Measurements from ENCODE around the gene ZNF324. TPM values are rescaled to one million over a fixed set of nuclear protein-coding genes. Genes with fewer than 3 reads are reported as not detected.

ZNF324 gene
- total and polyA plus RNA-seq, 9 of the 15 experiments (the other 6 are each of a cell fraction or from before 2014, with no cell fraction given): 0.92 to 16.4 (median 5.3) TPM

DNA sequence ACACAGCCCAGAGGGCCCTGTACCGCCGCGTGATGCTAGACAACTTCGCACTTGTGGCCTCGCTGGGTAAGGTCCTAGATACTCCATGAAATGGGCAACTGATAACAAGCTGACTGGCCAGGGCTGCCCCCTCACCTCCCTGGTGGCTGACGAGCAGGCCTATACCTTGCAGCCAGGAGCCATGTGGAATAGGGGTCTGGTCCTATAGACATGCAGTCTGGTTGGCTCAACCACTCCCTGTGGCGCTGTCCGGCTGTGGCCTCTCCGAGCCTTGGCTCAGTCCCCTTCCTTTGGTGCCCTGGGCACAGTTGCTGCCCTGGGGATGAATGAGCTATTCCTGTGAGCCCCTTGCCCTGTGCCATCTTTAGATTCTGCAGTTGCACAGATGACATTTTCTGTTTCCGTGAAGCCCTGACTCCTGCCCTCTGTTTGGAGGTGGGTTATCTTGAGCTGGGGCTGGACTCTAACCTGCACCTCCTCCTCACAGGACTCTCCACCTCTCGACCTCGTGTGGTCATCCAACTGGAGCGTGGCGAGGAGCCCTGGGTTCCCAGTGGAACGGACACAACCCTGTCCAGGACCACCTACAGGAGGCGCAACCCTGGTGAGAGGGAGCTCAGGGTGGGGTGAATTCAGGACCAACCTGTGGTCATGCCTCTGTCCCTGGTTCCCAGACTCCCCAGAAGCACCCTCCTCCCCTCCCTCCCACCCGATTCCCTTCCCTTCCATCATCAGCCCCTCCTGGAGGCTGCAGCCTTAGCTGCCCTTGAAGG is 2.5 kb downstream of the ZNF324 start:
- H3K4me1 ChIP-seq (replicated peaks in 1 of 2; ENCODE audit: control insufficient read depth in 2 of 2, insufficient read depth in 2 of 2, low read length in 2 of 2): peaks cover 16 to 31% of the 10 kb centered on the region in 2 experiments; a peak in 4 of 5 replicates
- ChIA-PET CTCF (ENCODE audit: low intra/inter-chr PET ratio) (no interaction called here), POLR2A (interaction anchor here (0.6 to 1.6 kb wide), 3 partner anchors 18 to 170 kb away, joined by 3 to 6 read pairs (median 4); partner anchors contain the start of gene ZNF324B)
- H3K4me2 ChIP-seq (ENCODE audit: insufficient read depth, low read length): no peak overlapping the region
- no peaks in the 10 kb centered on the region for H3K27me3 ChIP-seq (ENCODE audit: control insufficient read depth in 2 of 2, insufficient read depth in 2 of 2, low read length in 2 of 2)
- H3K9ac ChIP-seq (ENCODE audit: insufficient read depth in 1 of 2, low read depth in 2 of 2, low read length in 2 of 2): peak overlapping the region in 1 of 2 experiments; percentile 63; a peak in 1 of 4 replicates
- 94% methylated on average over 15 of the region's 17 CpGs for WGBS (ENCODE audit: insufficient coverage, low coverage, missing lambda C conversion rate)
- H3K9me1 ChIP-seq (ENCODE audit: control insufficient read depth, insufficient read depth, low read length): peaks cover 14% of the 10 kb centered on the region
- H2AFZ ChIP-seq (ENCODE audit: low read depth, low read length): no peak overlapping the region
- no peaks in the 10 kb centered on the region for H3K9me3 ChIP-seq (replicated peaks; ENCODE audit: control insufficient read depth, insufficient read depth, low read depth, low read length)
- 0 out of 2 replicates have a peak, but pooled peaks cover 3% of the 10 kb centered on the region for H4K20me1 ChIP-seq (replicated peaks; ENCODE audit: control insufficient read depth, insufficient read depth, low read length)
- no peak overlapping the region for H3K4me3 ChIP-seq
- intact Hi-C loops (cut with micrococcal nuclease): loop anchor here (5.0 kb wide), 1 partner anchor 62 kb away; the partner anchor contains the start of gene ZNF584
- peaks cover 42% of the 10 kb centered on the region; the same call in 2 of the 3 replicates for H3K36me3 ChIP-seq (ENCODE audit: control insufficient read depth, insufficient read depth, low read length)
- H3K79me2 ChIP-seq (ENCODE audit: control insufficient read depth, insufficient read depth, low read length): peaks cover 26% of the 10 kb centered on the region
- no peak overlapping the region; the same call in 2 of the 3 replicates for H3K27ac ChIP-seq (ENCODE audit: extremely low read depth, low read depth, low read length)
- FAIRE-seq: no peak
- ATAC-seq: no peak
- in situ Hi-C loops (cut with MboI): no loop called here
- BruUV-seq (replicated peaks): no TSS peak
- DNase-seq (ENCODE audit: extremely low read depth in 1 of 4, low spot score in 3 of 4): no peak
- TF ChIP-seq JUN (IDR thresholded peaks at IDR 0.05; ENCODE audit: borderline replicate concordance, low read depth, low read length): no peak
- no peak for TF ChIP-seq JUN (CRISPR knock-in tag; IDR thresholded peaks at IDR 0.05; ENCODE audit: borderline replicate concordance)
- no peak for TF ChIP-seq DPF2 (IDR thresholded peaks at IDR 0.05)
- 0 out of 4 replicates have a peak, but pooled peaks of 1 of the 2 experiments have one; percentile 3 for TF ChIP-seq SIX5 (IDR thresholded peaks at IDR 0.05; ENCODE audit: borderline replicate concordance in 1 of 2, insufficient read depth in 1 of 2, low read depth in 1 of 2, low read length in 2 of 2)
- TF ChIP-seq, protein P1, sequence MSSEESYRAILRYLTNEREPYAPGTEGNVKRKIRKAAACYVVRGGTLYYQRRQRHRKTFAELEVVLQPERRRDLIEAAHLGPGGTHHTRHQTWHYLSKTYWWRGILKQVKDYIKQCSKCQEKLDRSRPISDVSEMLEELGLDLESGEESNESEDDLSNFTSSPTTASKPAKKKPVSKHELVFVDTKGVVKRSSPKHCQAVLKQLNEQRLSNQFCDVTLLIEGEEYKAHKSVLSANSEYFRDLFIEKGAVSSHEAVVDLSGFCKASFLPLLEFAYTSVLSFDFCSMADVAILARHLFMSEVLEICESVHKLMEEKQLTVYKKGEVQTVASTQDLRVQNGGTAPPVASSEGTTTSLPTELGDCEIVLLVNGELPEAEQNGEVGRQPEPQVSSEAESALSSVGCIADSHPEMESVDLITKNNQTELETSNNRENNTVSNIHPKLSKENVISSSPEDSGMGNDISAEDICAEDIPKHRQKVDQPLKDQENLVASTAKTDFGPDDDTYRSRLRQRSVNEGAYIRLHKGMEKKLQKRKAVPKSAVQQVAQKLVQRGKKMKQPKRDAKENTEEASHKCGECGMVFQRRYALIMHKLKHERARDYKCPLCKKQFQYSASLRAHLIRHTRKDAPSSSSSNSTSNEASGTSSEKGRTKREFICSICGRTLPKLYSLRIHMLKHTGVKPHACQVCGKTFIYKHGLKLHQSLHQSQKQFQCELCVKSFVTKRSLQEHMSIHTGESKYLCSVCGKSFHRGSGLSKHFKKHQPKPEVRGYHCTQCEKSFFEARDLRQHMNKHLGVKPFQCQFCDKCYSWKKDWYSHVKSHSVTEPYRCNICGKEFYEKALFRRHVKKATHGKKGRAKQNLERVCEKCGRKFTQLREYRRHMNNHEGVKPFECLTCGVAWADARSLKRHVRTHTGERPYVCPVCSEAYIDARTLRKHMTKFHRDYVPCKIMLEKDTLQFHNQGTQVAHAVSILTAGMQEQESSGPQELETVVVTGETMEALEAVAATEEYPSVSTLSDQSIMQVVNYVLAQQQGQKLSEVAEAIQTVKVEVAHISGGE (CRISPR knock-in tag; IDR thresholded peaks at IDR 0.05): no peak
- no peak for TF ChIP-seq SMC3 (conservative IDR thresholded peaks at IDR 0.05; ENCODE audit: insufficient read depth, low read depth, low read length)
- TF ChIP-seq ERF (CRISPR knock-in tag; IDR thresholded peaks at IDR 0.05): no peak
- no peak for TF ChIP-seq CC2D1A (IDR thresholded peaks at IDR 0.05)
- no peak for TF ChIP-seq SNRNP70 (optimal IDR thresholded peaks at IDR 0.05; ENCODE audit: low read depth, low read length)
- TF ChIP-seq WHSC1 (IDR thresholded peaks at IDR 0.05; ENCODE audit: low read length): no peak
- TF ChIP-seq DACH1 (IDR thresholded peaks at IDR 0.05; ENCODE audit: partially characterized antibody): no peak
- no peak for TF ChIP-seq TCF3 (CRISPR knock-in tag; IDR thresholded peaks at IDR 0.05)

Measured in K562 (cell line).